ENCODE measurements around the gene TRIM39.

DNA sequence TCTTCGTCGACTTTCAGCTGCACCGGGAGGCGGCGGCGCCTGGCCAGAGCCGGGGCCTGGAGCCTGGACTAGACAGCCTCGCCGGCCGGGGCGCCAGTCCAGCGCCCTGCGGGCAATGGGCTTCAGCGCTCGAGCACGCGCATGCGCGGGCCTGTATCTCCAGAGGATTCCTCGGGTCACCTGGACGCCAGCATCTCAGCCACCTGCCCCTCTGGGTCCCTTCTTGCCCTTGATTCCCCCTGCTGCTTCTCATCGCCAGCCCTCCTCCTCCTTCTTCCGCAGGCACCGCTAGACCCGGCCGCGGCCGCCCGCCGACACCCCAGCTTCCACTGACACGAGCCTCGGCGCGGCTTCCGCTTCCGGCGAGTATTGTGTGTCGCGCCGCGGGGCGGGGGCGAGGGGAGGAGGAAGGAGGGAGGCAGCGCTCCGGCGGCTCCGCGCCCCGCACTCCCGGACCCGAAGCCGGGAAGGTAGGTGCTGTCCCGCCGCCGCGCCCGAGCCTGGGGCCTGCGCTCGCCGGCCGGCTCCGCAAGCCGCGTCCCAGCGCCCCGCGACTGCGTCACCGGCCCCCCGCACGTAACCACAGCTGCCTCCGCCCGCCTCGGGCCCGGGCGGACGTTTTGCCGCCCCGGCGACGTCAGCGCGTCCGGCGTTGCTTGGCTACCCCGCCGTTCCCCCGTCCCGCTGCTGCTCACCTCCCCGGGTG, at the start of gene TRIM39:
- TF ChIP-seq, protein P1, sequence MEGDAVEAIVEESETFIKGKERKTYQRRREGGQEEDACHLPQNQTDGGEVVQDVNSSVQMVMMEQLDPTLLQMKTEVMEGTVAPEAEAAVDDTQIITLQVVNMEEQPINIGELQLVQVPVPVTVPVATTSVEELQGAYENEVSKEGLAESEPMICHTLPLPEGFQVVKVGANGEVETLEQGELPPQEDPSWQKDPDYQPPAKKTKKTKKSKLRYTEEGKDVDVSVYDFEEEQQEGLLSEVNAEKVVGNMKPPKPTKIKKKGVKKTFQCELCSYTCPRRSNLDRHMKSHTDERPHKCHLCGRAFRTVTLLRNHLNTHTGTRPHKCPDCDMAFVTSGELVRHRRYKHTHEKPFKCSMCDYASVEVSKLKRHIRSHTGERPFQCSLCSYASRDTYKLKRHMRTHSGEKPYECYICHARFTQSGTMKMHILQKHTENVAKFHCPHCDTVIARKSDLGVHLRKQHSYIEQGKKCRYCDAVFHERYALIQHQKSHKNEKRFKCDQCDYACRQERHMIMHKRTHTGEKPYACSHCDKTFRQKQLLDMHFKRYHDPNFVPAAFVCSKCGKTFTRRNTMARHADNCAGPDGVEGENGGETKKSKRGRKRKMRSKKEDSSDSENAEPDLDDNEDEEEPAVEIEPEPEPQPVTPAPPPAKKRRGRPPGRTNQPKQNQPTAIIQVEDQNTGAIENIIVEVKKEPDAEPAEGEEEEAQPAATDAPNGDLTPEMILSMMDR (IDR thresholded peaks at IDR 0.05), result no peak
- no peak for TF ChIP-seq POLR2A (IDR thresholded peaks at IDR 0.05)

All from testis (tissue), 2 donors.